ENCODE results near the gene PTBP1. TPM values are rescaled to one million over a fixed set of nuclear protein-coding genes. Genes with fewer than 3 reads are reported as not detected.

PTBP1 gene
- total and polyA plus RNA-seq, 9 donors: 73.4 to 312 (median 215) TPM

- WGBS, 3 donors: 87 to 91% (median 88%) methylated on average over 64 to 80 of the region's 80 CpGs
- no peak overlapping the region for H3K4me3 ChIP-seq
- H3K4me1 ChIP-seq (ENCODE audit: insufficient read depth): no peaks in the 10 kb centered on the region
- H3K27ac ChIP-seq: no peak overlapping the region
- no peaks in the 10 kb centered on the region for H3K9me3 ChIP-seq
- intact Hi-C loops (cut with DNase I): no loop called here
- H3K27me3 ChIP-seq: no peaks in the 10 kb centered on the region
- H3K36me3 ChIP-seq: no peaks in the 10 kb centered on the region
- DNase-seq: peak in 1 of 5 donors; percentile 26
- TF ChIP-seq POLR2A (IDR thresholded peaks at IDR 0.05): no peak
- TF ChIP-seq EP300 (IDR thresholded peaks at IDR 0.05): no peak
- no peak for TF ChIP-seq CTCF (IDR thresholded peaks at IDR 0.05)
These were observed 14.9 kb downstream of the PTBP1 start for GRCh38 chr19:812049-812746.

GRCh38 chr19:812747-813218, 15.5 kb downstream of the PTBP1 start:
- WGBS, 3 donors: 89 to 94% (median 90%) methylated on average over 51 to 72 of the region's 72 CpGs
- intact Hi-C loops (cut with DNase I): no loop called here
- H3K36me3 ChIP-seq: no peaks in the 10 kb centered on the region
- no peaks in the 10 kb centered on the region for H3K9me3 ChIP-seq
- peak in 1 of 5 donors; percentile 29 for DNase-seq
- H3K4me3 ChIP-seq: no peak overlapping the region
- H3K4me1 ChIP-seq (ENCODE audit: insufficient read depth): no peaks in the 10 kb centered on the region
- no peak overlapping the region for H3K27ac ChIP-seq
- H3K27me3 ChIP-seq: no peaks in the 10 kb centered on the region
- TF ChIP-seq EP300 (IDR thresholded peaks at IDR 0.05): no peak
- no peak for TF ChIP-seq CTCF (IDR thresholded peaks at IDR 0.05)
- TF ChIP-seq POLR2A (IDR thresholded peaks at IDR 0.05): no peak

- no peak for TF ChIP-seq POLR2A (IDR thresholded peaks at IDR 0.05)
- TF ChIP-seq CTCF (IDR thresholded peaks at IDR 0.05): no peak
- no peak for TF ChIP-seq EP300 (IDR thresholded peaks at IDR 0.05)
- peak in 1 of 5 donors; percentile 21 for DNase-seq
These were observed 16.2 kb downstream of the PTBP1 start for GRCh38 chr19:813219-814151.

GRCh38 chr19:814152-815078, 17.2 kb downstream of the PTBP1 start:
- DNase-seq: peak in 1 of 5 donors; percentile 37
- Histone ChIP-seq H3K4me3 (no peak overlapping the region), H3K4me1 (ENCODE audit: insufficient read depth) (no peaks in the 10 kb centered on the region), H3K27ac (no peak overlapping the region), H3K27me3 (no peaks in the 10 kb centered on the region), H3K36me3 (no peaks in the 10 kb centered on the region), H3K9me3 (no peaks in the 10 kb centered on the region)
- WGBS, 3 donors: 85 to 90% (median 89%) methylated on average over 48 to 49 of the region's 49 CpGs
- intact Hi-C loops (cut with DNase I): no loop called here
- TF ChIP-seq POLR2A (IDR thresholded peaks at IDR 0.05): no peak
- TF ChIP-seq CTCF (IDR thresholded peaks at IDR 0.05): no peak
- no peak for TF ChIP-seq EP300 (IDR thresholded peaks at IDR 0.05)

More at GRCh38 chr19:813219-814151, 16.2 kb downstream of the PTBP1 start:
- intact Hi-C loops (cut with DNase I): no loop called here
- Histone ChIP-seq H3K4me3 (no peak overlapping the region), H3K27me3 (no peaks in the 10 kb centered on the region), H3K27ac (no peak overlapping the region), H3K36me3 (no peaks in the 10 kb centered on the region), H3K4me1 (ENCODE audit: insufficient read depth) (no peaks in the 10 kb centered on the region), H3K9me3 (no peaks in the 10 kb centered on the region)
- WGBS, 3 donors: 87 to 92% (median 90%) methylated on average over 71 to 87 of the region's 87 CpGs
